ENCODE results near the gene ZNF385A. TPM values are rescaled to one million over a fixed set of nuclear protein-coding genes. Genes with fewer than 3 reads are reported as not detected.
A peak's percentile ranks its signal among the peaks of the same experiment; 100 is the strongest.

The ZNF385A gene
- total RNA-seq, 1 donor from 2014 or later: 28.3 TPM

DNA sequence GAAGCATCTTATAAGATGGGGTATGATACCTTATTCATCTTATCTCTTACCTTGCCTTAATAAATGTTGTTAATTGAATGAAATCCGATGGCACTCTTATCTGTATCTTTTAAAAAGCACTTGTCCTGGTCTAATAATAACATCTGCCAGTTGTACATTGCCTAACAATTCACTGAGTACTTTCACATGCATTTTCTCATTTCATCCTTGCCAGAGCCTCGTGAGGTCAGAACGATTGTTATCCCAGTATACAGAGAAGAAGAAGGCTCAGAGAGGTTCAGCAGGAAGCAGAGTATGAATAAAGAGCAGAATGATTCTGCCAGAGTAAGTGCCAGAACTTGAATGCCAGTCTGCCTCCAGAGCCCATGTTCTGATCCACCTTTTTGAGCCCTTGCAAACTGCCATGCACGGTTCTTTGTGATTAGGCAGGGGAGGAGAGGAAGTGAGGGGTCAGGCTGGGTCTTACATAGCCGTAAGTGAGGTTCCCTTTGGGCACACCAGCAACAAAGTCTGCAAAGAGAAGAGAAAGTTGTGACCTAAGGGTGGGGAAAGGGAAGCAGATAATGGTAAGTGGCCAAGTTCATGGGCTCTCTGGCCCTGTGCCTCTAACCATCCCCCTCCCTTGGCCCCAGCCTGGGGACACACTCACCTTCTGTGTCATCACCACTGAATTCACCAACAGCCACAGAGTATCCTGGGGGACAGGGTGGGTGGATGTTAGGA lies 22.8 kb upstream of the ZNF385A start:
- Histone ChIP-seq H3K36me3 (peaks cover 91% of the 10 kb centered on the region), H3K4me1 (peaks cover 61% of the 10 kb centered on the region), H3K27ac (no peak overlapping the region), H3K27me3 (ENCODE audit: low read depth) (no peaks in the 10 kb centered on the region), H3K4me3 (no peak overlapping the region), H3K9me3 (no peaks in the 10 kb centered on the region)
- intact Hi-C loops (cut with DNase I): no loop called here
- DNase-seq: no peak
- TF ChIP-seq, protein P1, sequence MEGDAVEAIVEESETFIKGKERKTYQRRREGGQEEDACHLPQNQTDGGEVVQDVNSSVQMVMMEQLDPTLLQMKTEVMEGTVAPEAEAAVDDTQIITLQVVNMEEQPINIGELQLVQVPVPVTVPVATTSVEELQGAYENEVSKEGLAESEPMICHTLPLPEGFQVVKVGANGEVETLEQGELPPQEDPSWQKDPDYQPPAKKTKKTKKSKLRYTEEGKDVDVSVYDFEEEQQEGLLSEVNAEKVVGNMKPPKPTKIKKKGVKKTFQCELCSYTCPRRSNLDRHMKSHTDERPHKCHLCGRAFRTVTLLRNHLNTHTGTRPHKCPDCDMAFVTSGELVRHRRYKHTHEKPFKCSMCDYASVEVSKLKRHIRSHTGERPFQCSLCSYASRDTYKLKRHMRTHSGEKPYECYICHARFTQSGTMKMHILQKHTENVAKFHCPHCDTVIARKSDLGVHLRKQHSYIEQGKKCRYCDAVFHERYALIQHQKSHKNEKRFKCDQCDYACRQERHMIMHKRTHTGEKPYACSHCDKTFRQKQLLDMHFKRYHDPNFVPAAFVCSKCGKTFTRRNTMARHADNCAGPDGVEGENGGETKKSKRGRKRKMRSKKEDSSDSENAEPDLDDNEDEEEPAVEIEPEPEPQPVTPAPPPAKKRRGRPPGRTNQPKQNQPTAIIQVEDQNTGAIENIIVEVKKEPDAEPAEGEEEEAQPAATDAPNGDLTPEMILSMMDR (IDR thresholded peaks at IDR 0.05): no peak
- peak; percentile 28 to 31 for ATAC-seq

GRCh38 chr12:54405573-54405972 lies 21.0 kb upstream of the ZNF385A start:
- Histone ChIP-seq H3K36me3 (peaks cover 95% of the 10 kb centered on the region), H3K27ac (no peak overlapping the region), H3K4me3 (no peak overlapping the region), H3K27me3 (ENCODE audit: low read depth) (no peaks in the 10 kb centered on the region), H3K4me1 (peaks cover 43% of the 10 kb centered on the region), H3K9me3 (no peaks in the 10 kb centered on the region)
- ATAC-seq (no peak), DNase-seq (no peak)
- TF ChIP-seq, protein P1 (IDR thresholded peaks at IDR 0.05): no peak
- intact Hi-C loops (cut with DNase I): no loop called here

DNA sequence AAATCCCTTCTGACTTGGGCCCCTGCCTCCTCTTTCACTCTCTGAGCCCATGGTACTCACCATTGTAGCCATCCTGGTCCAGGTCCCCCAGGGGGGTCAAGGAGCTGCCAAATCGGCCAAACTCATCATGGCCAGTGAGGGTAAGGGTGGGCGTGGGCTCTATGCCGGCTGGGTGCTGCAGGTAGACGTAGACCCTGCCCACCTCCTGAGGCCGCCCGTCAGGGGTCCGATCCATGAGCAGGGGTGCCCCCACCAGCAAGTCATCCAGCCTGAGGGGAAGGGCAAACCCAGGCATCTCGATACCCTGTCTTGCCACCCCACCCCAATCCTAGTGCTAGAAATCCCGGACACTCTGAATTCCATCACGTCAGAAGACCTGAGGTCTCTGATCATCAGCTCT lies 20.6 kb upstream of the ZNF385A start:
- intact Hi-C loops (cut with DNase I): no loop called here
- ATAC-seq: no peak
- Histone ChIP-seq H3K27me3 (ENCODE audit: low read depth) (no peaks in the 10 kb centered on the region), H3K4me3 (no peak overlapping the region), H3K4me1 (peaks cover 39% of the 10 kb centered on the region), H3K27ac (no peak overlapping the region), H3K9me3 (no peaks in the 10 kb centered on the region), H3K36me3 (peaks cover 100% of the 10 kb centered on the region)
- TF ChIP-seq, protein P1 (IDR thresholded peaks at IDR 0.05): no peak
- DNase-seq: no peak

DNA sequence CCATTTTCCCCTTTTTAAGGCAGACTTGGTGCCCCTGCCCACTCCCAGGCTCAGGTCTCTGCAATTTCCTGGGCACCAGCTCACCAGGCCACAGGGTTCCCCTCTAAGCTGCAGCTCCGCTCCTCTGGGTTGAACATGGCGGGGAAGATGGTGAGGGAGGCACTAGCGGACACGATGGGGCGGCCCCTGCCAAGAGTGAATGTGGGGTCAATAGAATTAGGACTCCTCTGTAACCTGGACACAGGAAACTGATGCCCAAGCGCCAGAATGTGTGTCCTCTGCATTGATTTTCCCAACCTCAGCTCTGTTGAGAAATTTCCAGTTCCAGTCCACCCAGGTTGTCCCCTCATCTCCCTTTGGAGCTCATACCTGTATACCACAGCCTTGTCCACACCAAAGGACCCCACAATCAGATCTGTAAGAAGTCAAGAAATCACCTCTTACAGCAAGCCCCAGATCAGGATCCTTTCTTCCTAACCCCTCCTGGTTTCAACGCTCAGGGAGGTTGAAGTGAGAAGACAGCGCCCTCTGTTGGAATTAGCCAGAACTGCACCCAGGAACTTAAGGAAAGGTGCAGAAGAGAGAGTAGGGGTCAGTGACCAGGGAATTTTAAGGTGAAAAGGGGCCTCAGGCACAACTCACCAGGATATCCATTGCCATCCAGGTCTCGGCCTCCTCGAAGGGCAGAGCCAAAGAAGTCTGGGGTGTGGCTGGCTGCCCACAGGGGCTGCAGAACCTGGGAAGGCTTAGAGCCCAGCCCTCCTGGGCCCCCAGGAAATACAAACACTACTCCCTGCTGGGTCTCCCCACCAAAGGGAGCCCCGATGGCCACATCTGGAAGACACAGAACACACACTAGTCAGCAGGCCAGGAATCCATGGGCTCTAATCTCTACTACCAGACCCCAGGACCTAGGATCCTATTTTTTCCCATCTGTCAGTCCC lies 19.8 kb upstream of the ZNF385A start:
- Histone ChIP-seq H3K4me3 (no peak overlapping the region), H3K9me3 (no peaks in the 10 kb centered on the region), H3K27me3 (ENCODE audit: low read depth) (no peaks in the 10 kb centered on the region), H3K27ac (peak overlapping the region; percentile 10), H3K36me3 (peaks cover 100% of the 10 kb centered on the region), H3K4me1 (peaks cover 38% of the 10 kb centered on the region)
- ATAC-seq (peak; percentile 20 to 29), DNase-seq (no peak)
- intact Hi-C loops (cut with DNase I): loop anchor here (5.0 kb wide), 1 partner anchor 33 kb away; no protein-coding TSS in a partner anchor
- TF ChIP-seq, protein P1 (IDR thresholded peaks at IDR 0.05): peak; percentile 93

- no peak overlapping the region for H3K27ac ChIP-seq
- intact Hi-C loops (cut with DNase I): loop anchor here (5.0 kb wide), 1 partner anchor 36 kb away; no protein-coding TSS in a partner anchor
- H3K4me3 ChIP-seq: no peak overlapping the region
- TF ChIP-seq, protein P1 (IDR thresholded peaks at IDR 0.05): no peak
- peaks cover 100% of the 10 kb centered on the region for H3K36me3 ChIP-seq
- ATAC-seq: no peak
- no peaks in the 10 kb centered on the region for H3K27me3 ChIP-seq (ENCODE audit: low read depth)
- peaks cover 15% of the 10 kb centered on the region for H3K4me1 ChIP-seq
- H3K9me3 ChIP-seq: no peaks in the 10 kb centered on the region
- no peak for DNase-seq
Measured at GRCh38 chr12:54401119-54401518, 16.6 kb upstream of the ZNF385A start.
